Measurements from ENCODE around the gene PRPF40B.
"Not testable (repeated sequence)": the region's sequence is repeated elsewhere in the genome, so short reads cannot be mapped to it uniquely, and the experiment has no call there.

PRPF40B gene

GRCh38 chr12:49609875-49610154 lies 13.5 kb upstream of the PRPF40B start:
- DNase-seq = peak; percentile 11 to 13

DNA sequence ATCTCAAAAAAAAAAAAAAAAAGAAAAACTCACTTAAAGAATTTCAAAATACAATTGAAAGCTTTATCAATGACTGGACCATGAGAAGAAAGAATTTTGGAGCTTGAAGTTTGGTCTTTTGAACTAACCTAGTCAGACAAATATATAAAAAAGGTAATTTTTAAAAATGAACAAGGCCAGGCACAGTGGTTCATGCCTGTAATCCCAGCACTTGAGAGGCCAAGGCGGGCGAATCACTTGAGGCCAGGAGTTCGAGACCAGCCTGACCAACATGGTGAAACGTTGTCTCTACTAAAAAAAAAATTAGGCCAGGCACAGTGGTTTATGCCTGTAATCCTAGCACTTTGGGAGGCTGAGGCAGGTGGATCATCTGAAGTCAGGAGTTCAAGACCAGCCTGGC lies 12.6 kb upstream of the PRPF40B start:
- not testable (repeated sequence) for DNase-seq

DNA sequence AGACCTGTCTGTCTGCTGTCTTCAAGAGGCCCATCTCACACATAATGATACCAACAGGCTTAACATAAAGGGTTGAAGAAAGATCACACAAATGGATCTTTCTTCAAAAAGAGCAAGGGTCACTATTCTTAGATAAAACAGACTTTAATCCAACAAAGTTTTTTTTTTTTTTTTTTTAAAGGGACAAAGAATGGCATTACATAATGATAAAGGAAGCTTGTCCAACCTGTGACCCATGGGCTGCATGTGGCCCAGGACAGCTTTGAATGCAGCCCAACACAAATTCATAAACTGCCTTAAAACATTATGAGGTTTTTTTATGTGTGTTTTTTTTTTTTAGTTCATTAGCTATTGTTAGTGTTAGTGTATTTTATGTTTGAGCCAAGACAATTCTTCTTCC lies 11.2 kb upstream of the PRPF40B start:
- no peak for DNase-seq

GRCh38 chr12:49615725-49616124 lies 7.6 kb upstream of the PRPF40B start:
- DNase-seq = no peak

- no peak for DNase-seq
These were observed 6.7 kb upstream of the PRPF40B start for GRCh38 chr12:49616533-49617219.

DNA sequence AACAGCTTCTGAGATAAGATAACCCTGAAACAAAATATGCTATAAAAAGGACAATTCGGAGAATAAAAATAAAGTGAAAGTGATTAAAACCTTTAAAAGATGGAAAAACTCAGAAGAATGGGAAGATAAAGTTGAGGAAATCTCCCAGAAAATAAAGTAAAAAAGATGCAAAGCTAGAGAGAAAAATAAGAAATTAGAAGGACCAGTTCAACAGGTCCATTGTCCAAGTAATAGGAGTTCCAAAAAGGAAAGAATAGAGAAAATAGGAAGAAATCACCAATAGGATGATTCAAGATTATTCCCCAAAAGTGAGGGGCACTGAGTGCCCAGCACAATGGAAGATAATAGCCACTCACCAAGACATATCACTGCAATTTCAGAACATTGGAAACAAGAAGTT lies 4.8 kb upstream of the PRPF40B start:
- no peak for DNase-seq

GRCh38 chr12:49619286-49619685 lies 4.1 kb upstream of the PRPF40B start:
- no peak for DNase-seq

DNA sequence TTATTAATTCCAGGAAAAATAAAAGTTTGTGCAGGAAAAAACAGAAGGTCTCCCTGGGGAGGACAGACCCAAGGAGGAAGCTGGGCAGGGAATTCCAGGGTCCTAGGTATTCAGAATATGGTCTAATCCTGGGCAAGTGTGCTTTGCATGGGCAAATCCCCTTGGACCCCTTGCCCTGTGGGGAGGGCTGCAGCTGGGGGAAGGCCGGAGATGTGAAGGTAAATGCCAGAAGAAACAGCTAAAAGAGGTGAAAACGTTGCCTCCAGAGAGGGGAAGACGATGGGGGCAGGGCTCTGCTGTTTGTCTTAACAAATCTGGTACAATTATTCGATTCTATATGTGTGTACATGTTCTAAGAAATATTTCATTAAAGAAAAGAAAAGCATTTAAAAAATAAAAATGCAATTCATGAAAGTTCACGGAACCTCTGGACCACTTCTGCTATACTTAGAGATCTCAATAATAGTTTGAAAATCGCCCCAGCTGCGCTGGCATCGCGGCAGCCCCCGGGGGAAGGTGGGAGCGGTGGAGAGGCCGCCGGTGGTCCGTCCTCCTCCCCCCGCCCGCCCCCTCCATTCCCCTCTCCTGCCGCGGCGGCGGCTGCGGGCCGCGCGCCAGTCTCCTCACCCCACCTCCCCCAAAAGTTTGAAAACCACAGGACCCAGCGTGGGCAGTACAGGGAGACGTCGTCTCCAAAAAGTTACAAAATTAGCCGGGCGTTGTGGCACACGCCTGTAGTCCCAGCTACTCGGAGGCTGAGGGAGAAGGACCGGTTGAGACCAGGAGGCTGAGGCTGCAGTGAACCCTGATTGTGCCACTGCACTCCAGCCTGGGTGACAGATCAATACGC lies 1.5 kb upstream of the PRPF40B start:
- no peak for DNase-seq

GRCh38 chr12:49622501-49623141 lies 740 bp upstream of the PRPF40B start:
- peak; percentile 24 to 29 for DNase-seq

GRCh38 chr12:49624921-49625577 lies 1.7 kb downstream of the PRPF40B start:
- no peak for DNase-seq

DNA sequence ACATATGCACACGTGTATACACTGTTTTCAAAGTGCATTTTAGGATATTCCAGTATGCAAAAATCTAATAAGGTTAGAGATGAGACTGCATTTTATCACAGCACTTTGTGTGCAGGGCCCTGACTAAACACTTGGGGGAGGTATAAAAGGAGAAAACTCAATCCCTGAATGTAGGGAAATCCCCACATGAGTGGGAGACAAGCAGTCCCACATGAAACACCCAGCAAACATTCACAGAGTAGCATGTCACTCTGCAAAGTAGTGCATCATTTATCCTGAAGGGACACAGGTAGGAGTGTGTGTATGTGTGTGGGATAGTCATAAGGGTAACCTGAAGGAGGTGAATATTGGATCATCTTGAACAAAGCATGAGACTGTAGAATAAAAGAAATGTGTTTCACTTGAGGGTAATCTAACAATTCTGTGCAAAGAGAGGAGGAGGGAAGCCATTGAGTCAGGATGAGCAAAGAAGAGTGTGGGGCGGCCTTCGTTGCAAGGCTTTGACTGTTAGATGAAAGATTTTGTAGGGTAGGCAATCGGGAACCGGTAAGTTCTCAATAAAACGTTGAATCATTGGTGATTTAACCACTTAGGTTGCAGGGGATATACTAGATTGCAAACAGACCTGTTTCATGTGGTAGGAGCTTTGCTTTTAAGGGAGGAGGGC lies 2.9 kb downstream of the PRPF40B start:
- peak in 1 of 2 experiments; percentile 10 for DNase-seq

DNA sequence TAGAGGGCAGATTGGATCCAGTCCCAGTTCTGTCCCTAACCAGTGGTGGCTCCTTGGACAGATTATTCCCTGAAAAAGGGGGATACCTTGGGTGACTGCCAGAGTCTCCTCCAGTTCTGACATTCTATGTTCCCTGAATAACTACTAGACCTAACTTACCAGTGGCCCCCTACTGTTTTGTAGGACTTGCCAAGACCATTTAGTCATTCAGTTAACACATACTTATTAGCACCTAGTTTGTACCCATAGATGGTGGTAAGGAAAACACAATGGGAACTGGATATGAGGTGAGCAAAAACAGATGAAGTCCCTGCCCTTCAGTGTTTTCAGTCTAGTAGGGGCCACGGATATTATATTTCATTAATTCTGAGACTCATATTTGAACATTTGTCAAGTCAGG lies 3.5 kb downstream of the PRPF40B start:
- no peak for DNase-seq

- no peak for DNase-seq
These were observed 4.5 kb downstream of the PRPF40B start for GRCh38 chr12:49627752-49628360.

GRCh38 chr12:49631336-49631907 lies 8.1 kb downstream of the PRPF40B start:
- DNase-seq = no peak

- no peak for DNase-seq
These were observed 9.0 kb downstream of the PRPF40B start for GRCh38 chr12:49632401-49632800.

DNA sequence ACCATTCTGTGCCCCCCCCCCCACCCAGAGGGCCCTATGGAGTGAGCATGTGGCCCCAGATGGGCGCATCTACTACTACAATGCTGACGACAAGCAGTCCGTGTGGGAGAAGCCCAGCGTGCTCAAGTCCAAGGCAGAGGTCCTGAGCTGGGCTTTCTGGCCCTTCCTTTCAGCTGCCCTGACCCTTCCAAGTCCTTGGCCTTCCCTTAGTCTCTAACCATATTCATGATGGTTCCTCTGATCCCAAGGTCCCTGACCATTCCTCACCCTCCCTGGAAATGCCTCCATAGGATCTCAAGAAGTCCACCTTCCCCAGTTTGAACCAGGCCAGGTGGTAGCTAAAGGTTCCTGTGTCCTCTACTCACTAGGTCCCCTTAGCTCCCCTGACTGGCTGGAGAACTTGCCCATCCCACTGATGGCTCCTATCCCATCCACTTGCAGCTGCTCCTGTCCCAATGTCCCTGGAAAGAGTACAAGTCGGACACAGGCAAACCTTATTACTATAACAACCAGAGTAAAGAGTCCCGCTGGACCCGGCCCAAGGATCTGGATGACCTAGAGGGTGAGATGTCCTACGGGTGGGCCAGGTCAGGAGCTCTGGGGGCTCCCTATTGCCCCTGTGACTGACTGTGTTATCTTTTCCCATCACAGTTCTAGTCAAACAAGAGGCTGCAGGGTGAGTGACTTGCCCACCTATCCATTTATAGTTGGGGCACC lies 9.8 kb downstream of the PRPF40B start:
- no peak for DNase-seq

DNA sequence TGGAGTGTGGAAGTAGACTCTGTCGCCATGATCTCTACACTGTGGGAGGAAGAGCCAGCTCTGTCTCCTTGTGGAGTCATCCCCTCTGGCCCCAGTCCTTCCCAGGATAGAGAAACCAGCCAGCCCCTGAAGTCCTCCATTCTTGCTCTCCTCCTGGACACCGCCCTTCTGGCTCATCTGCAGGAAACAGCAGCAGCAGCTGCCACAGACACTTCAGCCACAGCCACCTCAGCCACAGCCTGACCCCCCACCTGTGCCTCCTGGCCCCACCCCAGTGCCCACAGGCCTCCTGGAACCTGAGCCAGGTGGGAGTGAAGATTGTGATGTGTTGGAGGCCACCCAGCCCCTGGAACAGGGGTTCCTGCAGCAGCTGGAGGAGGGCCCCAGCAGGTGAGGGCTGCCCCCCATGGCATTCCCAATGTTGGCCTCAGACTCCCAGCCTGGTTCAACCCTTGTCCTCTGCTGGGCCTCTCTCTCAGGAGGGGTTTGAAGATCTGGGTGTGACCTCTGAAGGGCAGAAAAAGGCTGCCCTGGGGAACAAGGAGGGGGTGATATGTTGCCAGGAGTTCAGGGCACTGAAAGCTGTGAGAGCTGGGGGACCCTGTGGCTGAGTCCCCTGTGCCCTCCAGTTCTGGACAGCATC lies 10.5 kb downstream of the PRPF40B start:
- DNase-seq = no peak

DNA sequence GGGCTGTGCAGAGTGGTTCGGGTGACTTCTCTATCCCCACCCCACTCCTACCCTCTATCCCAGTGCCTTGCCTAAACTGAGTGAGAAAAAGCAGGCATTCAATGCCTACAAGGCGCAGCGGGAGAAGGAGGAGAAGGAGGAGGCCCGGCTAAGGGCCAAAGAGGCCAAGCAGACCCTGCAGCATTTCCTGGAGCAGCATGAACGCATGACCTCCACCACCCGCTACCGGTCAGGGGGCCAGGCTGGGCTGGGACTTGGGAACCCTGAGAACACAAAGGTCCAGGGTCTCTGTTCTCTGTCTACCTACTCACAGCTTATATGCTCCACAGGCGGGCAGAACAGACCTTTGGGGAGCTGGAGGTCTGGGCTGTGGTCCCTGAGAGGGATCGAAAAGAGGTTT lies 11.7 kb downstream of the PRPF40B start:
- no peak for DNase-seq

DNA sequence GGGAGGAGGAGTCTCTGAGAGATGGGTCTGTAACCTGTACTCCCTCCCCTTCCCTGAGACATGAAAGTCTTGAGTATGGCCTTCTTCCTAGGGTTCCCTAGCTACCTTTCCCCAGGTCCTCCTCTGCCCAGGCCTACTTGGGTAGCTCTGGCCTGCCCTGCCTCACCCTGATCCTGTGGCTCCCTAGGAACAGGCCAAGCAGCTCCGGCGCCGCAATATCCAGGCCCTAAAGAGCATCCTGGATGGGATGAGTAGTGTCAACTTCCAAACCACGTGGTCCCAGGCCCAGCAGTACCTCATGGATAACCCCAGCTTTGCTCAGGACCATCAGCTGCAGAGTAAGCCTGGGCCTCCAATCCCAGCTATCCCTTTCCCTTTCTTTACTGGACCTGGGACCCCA lies 12.3 kb downstream of the PRPF40B start:
- DNase-seq = no peak

GRCh38 chr12:49636574-49636973 lies 13.2 kb downstream of the PRPF40B start:
- DNase-seq = no peak

Measured in Kasumi-1 (cell line).